Epithelial cell of esophagus (primary cell): Measurements from ENCODE around the gene SLC2A9.

Experiments used
- DNase-seq: peaks from one replicate; pipeline ENCODE4 v3.0.0; 2010; ENCODE audit warnings: low read depth
- H3K4me3 ChIP-seq: 2 replicates; pipeline ENCODE4 v1.5.1; 2011; ENCODE audit warnings: mild to moderate bottlenecking, low read length, control low read depth
- TF ChIP-seq, protein P1 (sequence below): IDR thresholded peaks from 2 replicates; pipeline ENCODE4 v1.5.1; 2011; ENCODE audit warnings: low read depth, mild to moderate bottlenecking, low read length, control low read depth, inconsistent platforms; ENCODE audit not compliant: insufficient read depth; ENCODE audit errors: missing control alignments

SLC2A9 gene

GRCh38 chr4:9943761-9944160 lies 77.5 kb downstream of the SLC2A9 start:
- H3K4me3 ChIP-seq, result no peak overlapping the region
- TF ChIP-seq, protein P1, sequence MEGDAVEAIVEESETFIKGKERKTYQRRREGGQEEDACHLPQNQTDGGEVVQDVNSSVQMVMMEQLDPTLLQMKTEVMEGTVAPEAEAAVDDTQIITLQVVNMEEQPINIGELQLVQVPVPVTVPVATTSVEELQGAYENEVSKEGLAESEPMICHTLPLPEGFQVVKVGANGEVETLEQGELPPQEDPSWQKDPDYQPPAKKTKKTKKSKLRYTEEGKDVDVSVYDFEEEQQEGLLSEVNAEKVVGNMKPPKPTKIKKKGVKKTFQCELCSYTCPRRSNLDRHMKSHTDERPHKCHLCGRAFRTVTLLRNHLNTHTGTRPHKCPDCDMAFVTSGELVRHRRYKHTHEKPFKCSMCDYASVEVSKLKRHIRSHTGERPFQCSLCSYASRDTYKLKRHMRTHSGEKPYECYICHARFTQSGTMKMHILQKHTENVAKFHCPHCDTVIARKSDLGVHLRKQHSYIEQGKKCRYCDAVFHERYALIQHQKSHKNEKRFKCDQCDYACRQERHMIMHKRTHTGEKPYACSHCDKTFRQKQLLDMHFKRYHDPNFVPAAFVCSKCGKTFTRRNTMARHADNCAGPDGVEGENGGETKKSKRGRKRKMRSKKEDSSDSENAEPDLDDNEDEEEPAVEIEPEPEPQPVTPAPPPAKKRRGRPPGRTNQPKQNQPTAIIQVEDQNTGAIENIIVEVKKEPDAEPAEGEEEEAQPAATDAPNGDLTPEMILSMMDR, result no peak
- DNase-seq, result no peak

DNA sequence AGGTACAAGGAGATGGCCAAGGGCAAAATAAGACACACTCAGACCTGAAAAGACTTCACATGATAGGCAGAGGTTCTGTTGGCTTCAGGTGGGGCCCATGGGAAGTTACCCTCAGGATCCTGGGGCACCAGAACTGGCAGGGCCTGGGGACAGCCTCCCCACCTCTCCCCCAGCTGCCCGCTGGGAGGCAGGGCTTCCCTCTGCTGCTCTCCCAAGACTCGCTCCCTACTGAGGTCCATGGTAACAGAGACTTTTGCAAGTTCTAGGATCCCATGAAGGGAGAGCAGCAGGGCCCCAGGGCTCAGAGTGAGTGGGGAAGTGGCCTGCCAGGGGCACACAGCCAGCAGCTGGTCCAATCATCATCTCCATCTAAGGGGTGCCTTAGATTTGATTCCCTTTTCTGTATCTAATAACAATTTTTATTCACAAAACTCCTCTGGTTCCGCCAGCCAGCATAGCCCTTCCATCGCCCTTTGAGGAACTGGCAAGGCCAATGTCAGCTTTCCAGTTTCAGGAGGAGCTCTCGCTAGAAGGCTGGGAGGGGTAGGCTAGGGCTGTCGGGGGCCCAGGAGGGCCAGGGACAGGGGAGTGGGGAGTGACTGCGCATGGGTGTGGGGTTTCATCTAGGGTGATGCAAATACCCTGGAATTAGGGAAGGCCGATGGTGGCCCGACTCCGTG lies 78.2 kb downstream of the SLC2A9 start:
- DNase-seq, result no peak
- no peak overlapping the region for H3K4me3 ChIP-seq
- TF ChIP-seq, protein P1, result no peak

DNA sequence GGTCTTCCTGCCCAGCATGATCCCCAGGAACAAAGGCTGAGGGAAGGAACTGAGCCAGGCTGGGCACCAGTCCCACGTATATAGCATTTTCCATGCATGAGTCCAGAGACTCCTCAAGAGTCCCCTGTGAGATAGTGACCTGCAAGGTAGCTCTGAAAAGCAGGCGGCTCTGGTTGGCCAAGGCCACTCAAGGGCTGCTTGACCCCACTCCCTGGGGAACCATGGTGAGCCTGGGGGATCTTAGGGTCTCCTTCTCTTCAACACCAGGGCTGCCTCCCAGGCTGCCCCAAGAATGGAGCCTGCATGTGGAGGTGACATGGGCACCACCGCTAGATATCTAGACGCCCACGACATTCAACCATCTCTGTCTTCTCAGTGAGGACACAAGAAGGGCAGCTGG lies 79.2 kb downstream of the SLC2A9 start:
- TF ChIP-seq, protein P1, result no peak
- no peak overlapping the region for H3K4me3 ChIP-seq
- DNase-seq, result no peak

DNA sequence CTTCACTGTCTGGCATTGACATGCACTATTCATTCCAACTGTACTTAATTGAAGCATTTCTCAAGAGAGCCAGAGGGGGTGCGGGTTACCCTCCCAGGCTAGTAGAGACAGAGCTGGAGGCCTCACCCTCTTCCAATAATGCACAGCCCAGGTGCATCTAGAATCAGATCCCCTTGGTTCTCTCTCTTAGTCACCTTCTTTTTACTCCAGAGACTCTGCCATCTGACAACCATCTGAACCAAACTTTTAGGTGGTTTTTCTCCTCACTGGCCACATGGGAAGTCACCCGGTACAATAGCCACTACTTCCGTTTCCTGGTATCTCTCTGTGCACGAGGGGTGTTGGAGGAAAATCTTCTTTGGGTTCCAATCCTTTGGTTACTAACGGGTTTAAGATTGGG lies 81.3 kb downstream of the SLC2A9 start:
- TF ChIP-seq, protein P1, result no peak
- no peak overlapping the region for H3K4me3 ChIP-seq
- DNase-seq, result no peak

- TF ChIP-seq, protein P1, result no peak
- H3K4me3 ChIP-seq, result no peak overlapping the region
- DNase-seq, result no peak
Observed at GRCh38 chr4:9938933-9939332, 82.4 kb downstream of the SLC2A9 start.

- TF ChIP-seq, protein P1, result no peak
- H3K4me3 ChIP-seq, result no peak overlapping the region
- no peak for DNase-seq
Observed at GRCh38 chr4:9937078-9937477, 84.2 kb downstream of the SLC2A9 start.

- H3K4me3 ChIP-seq, result no peak overlapping the region
- TF ChIP-seq, protein P1, result no peak
- no peak for DNase-seq
Observed at GRCh38 chr4:9936129-9936644, 85.1 kb downstream of the SLC2A9 start.
